Measurements from ENCODE around the gene ACAD10.

Gene ACAD10

DNA sequence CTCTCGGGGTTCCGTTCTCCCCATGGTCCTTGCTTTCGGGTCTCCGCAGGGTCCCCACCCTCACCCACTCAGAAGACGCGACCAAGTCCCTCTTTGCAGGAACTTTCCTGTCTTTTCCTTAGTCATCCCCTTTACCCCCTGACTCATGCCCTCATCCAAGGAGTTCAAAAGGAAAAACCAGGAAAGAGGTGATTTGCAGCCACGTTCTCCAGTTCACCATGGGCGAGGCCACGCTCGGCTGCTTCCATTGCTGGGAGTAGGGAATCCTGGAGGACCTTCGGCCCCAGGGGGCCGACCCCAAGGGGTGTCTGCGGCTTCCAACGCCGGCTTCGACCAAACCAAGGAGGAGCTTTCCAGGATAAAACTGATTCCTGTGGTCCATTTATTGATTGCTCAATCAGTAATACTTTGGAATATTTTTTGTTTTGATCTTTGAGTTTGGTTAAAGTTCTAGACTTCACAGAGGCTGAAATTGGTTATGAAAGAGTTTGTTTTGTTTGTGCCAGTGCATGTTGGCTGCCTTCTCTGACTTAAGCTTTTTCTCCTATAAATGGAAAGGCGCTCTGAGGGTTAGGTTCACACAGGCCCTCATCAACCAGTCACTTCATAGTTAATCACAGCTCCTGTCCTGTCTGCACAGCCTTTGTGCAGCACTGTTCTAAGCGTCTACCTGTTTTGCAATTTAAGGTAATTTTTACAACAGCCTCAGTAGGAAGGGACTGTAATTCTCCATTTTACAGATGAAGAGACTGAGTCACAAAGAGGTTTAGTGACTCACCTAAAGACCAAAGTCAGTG is 81.7 kb downstream of the ACAD10 start (continued):
- TF ChIP-seq GLIS2 (tag by site-specific recombination; IDR thresholded peaks at IDR 0.05) (peak; percentile 76), ZNF311 (tag by site-specific recombination; IDR thresholded peaks at IDR 0.05; ENCODE audit: borderline replicate concordance) (no peak), ZNF211 (tag by site-specific recombination; IDR thresholded peaks at IDR 0.05; ENCODE audit: low read depth) (no peak), ZNF121 (tag by site-specific recombination; IDR thresholded peaks at IDR 0.05) (no peak), ZNF830 (tag by site-specific recombination; IDR thresholded peaks at IDR 0.05; ENCODE audit: low read depth) (no peak), ZXDB (tag by site-specific recombination; IDR thresholded peaks at IDR 0.05) (no peak), TSHZ1 (tag by site-specific recombination; IDR thresholded peaks at IDR 0.05; ENCODE audit: borderline replicate concordance) (no peak), GLIS1 (tag by site-specific recombination; IDR thresholded peaks at IDR 0.05) (peak; percentile 91), ZNF155 (tag by site-specific recombination; IDR thresholded peaks at IDR 0.05) (no peak), ZNF335 (tag by site-specific recombination; conservative IDR thresholded peaks at IDR 0.05) (peak; percentile 71), ZNF266 (tag by site-specific recombination; IDR thresholded peaks at IDR 0.05; ENCODE audit: low read depth) (no peak), BCL11A (tag by site-specific recombination; IDR thresholded peaks at IDR 0.05; ENCODE audit: low read depth) (no peak), TCF7L2 (IDR thresholded peaks at IDR 0.05; ENCODE audit: borderline replicate concordance, low read depth, low read length) (no peak), IKZF3 (tag by site-specific recombination; IDR thresholded peaks at IDR 0.05) (peak; percentile 90), ZNF785 (tag by site-specific recombination; IDR thresholded peaks at IDR 0.05) (no peak), ZBTB10 (tag by site-specific recombination; IDR thresholded peaks at IDR 0.05) (no peak), SP7 (tag by site-specific recombination; IDR thresholded peaks at IDR 0.05) (peak; percentile 6; the same call in 1 of the 2 replicates), ZNF571 (tag by site-specific recombination; IDR thresholded peaks at IDR 0.05) (no peak), ZNF138 (tag by site-specific recombination; IDR thresholded peaks at IDR 0.05; ENCODE audit: borderline replicate concordance) (no peak)
- TF ChIP-seq, protein P1, sequence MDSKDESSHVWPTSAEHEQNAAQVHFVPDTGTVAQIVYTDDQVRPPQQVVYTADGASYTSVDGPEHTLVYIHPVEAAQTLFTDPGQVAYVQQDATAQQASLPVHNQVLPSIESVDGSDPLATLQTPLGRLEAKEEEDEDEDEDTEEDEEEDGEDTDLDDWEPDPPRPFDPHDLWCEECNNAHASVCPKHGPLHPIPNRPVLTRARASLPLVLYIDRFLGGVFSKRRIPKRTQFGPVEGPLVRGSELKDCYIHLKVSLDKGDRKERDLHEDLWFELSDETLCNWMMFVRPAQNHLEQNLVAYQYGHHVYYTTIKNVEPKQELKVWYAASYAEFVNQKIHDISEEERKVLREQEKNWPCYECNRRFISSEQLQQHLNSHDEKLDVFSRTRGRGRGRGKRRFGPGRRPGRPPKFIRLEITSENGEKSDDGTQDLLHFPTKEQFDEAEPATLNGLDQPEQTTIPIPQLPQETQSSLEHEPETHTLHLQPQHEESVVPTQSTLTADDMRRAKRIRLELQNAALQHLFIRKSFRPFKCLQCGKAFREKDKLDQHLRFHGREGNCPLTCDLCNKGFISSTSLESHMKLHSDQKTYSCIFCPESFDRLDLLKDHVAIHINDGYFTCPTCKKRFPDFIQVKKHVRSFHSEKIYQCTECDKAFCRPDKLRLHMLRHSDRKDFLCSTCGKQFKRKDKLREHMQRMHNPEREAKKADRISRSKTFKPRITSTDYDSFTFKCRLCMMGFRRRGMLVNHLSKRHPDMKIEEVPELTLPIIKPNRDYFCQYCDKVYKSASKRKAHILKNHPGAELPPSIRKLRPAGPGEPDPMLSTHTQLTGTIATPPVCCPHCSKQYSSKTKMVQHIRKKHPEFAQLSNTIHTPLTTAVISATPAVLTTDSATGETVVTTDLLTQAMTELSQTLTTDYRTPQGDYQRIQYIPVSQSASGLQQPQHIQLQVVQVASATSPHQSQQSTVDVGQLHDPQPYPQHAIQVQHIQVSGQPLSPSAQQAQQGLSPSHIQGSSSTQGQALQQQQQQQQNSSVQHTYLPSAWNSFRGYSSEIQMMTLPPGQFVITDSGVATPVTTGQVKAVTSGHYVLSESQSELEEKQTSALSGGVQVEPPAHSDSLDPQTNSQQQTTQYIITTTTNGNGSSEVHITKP (tag by site-specific recombination; IDR thresholded peaks at IDR 0.05), result peak; percentile 95

Data from HEK293 (cell line).